ENCODE measurements around the gene TNS3.

TNS3 gene

DNA sequence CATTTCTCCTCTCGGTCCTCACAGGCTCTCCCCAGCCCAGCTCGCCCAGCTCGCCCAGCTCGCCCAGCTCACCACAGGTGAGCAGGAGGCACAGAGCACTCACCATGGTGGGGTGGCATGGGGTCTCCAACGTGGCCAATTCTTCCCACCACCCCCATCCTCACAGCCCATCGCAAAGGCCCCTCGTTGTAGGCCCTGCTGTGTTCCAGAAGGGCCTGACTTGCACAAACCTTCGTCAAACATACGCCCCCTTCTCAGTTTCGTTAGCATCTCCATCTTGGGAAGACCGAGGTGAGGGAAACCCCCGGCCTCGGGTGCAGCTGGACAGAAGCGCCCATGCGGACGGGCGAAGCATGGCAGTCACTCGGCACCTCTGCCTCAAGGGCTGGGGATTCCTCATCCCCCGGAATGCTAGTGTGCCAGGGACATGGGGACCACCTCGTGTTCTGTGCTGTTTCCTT is 304.6 kb downstream of the TNS3 start:
- no peak overlapping the region for H3K4me3 ChIP-seq (ENCODE audit: low read depth, low read length)
- DNase-seq (ENCODE audit: low read depth): no peak
- no peak for TF ChIP-seq CTCF (conservative IDR thresholded peaks at IDR 0.05; ENCODE audit: low read depth, low read length)

- no peak overlapping the region for H3K4me3 ChIP-seq (ENCODE audit: low read depth, low read length)
- DNase-seq (ENCODE audit: low read depth): no peak
- TF ChIP-seq CTCF (conservative IDR thresholded peaks at IDR 0.05; ENCODE audit: low read depth, low read length): no peak
These were observed 307.7 kb downstream of the TNS3 start for GRCh38 chr7:47273974-47274766.

DNA sequence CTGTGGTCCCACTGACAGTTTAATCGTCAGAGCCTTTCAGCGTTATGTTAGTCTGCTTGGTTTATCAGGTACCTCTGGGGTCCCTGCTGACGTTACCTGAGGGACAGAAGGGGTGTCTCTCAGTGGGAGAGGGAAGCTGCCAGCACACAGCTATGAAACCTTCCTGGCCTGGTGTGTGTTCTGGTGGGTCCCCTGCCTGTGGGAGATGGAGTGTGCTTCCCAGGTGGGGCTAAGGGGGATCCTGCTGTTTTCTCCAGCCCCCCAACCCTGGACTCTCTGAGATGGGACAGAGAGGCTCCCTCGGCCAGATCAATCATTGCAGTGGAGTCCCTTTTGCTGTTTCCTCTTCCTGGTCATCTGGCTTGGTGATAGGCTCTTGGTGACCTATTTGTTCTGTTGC is 308.8 kb downstream of the TNS3 start:
- no peak for DNase-seq (ENCODE audit: low read depth)
- no peak overlapping the region for H3K4me3 ChIP-seq (ENCODE audit: low read depth, low read length)
- no peak for TF ChIP-seq CTCF (conservative IDR thresholded peaks at IDR 0.05; ENCODE audit: low read depth, low read length)

- DNase-seq (ENCODE audit: low read depth): no peak
- no peak overlapping the region for H3K4me3 ChIP-seq (ENCODE audit: low read depth, low read length)
- TF ChIP-seq CTCF (conservative IDR thresholded peaks at IDR 0.05; ENCODE audit: low read depth, low read length): no peak
These were observed 310.2 kb downstream of the TNS3 start for GRCh38 chr7:47271749-47272148.

DNA sequence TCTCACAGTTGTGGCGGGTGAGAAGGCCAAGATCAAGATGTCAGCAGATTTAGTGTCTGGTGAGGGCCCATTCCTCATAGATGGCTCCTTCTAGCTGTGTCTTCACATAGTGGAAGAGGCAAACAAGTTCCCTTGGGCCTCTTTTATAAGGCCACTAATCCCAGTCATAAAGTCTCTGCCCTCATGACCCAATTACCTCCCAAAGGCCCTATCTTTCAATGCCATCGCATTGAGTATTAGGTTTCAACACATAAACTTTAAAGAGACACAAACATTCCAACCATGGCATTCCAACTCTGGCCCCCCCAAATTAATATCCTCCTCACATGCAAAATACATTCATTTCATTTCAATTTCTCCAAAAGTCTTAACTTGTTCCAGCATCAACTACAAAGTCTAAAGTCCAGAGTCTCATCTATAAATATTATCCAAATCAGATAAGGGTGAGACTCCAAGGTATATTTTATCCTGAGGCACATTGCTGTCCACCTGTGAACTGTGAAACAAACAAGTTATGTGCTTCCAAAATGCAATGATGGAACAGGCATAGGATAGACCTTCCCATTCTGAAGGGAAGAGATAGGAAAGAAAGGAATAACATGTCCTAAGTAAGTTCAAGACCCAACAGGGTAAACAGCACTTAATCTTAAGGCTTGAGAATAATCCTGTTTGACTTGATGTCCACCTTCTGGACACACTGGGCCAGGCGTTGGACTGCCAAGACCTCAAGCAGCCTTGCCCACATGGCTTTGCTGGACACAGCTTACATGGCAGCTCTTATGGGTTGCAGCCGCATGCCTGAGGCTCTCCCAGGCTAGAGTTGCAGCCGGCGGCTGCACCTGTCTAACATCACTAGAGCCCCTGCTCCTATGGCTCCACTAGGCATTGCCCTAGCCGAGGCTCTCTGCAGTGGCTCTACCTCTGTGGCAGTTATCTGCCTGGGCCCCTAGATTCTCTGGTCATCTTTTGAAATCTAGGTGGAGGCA is 312.8 kb downstream of the TNS3 start:
- DNase-seq (ENCODE audit: low read depth): no peak
- H3K4me3 ChIP-seq (ENCODE audit: low read depth, low read length): no peak overlapping the region
- no peak for TF ChIP-seq CTCF (conservative IDR thresholded peaks at IDR 0.05; ENCODE audit: low read depth, low read length)

DNA sequence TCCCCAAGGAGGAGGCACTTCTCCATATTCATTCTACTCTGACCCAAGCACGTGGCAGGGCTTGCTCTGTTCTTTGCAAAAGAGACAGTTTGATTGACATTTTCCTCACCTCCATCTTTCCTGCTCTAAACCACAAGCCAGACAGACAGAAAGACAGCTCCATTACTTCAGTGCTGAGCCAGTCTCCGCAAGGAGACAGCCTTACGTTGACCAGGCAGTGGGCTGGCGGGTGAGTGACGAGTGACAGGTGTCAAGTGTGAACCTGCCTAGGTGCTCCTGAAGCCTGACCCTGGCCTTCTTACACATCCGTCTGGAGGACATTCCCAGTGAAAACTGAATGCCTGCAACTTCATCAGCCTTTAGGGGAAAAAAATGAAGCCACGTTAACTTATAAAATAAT is 314.6 kb downstream of the TNS3 start:
- no peak for TF ChIP-seq CTCF (conservative IDR thresholded peaks at IDR 0.05; ENCODE audit: low read depth, low read length)
- H3K4me3 ChIP-seq (ENCODE audit: low read depth, low read length): no peak overlapping the region
- DNase-seq (ENCODE audit: low read depth): no peak

All from choroid plexus epithelial cell (primary cell).